Measurements from ENCODE around the gene PHTF2.

- no peak for TF ChIP-seq POLR2A (IDR thresholded peaks at IDR 0.05)
- no peak for TF ChIP-seq CTCF (IDR thresholded peaks at IDR 0.05)
Measured at GRCh38 chr7:77796109-77796508, 2.5 kb upstream of the PHTF2 start.
